Astrocyte of the cerebellum (primary cell): ENCODE data around the gene CLSTN2.

ENCODE experiments used
- DNase-seq: peaks from one replicate; pipeline ENCODE4 v3.0.0-alpha.2; 2011; ENCODE audit warnings: low read depth
- H3K4me3 ChIP-seq: 2 replicates; pipeline ENCODE4 v1.5.1; 2011; ENCODE audit warnings: mild to moderate bottlenecking, low read depth, low read length, moderate library complexity
- in situ Hi-C: cut with HindIII; loops from 2 replicates; pipeline ENCODE4 v1.10.0; 2017; ENCODE audit warnings: low sequenced_read_pairs
- TF ChIP-seq, protein P1 (sequence below): IDR thresholded peaks from 2 replicates; pipeline ENCODE4 v1.5.1; 2012; ENCODE audit warnings: low read length, low read depth, moderate library complexity, mild to moderate bottlenecking; ENCODE audit errors: missing control alignments

CLSTN2 gene

GRCh38 chr3:140311428-140311827 is 376.4 kb downstream of the CLSTN2 start:
- TF ChIP-seq, protein P1, sequence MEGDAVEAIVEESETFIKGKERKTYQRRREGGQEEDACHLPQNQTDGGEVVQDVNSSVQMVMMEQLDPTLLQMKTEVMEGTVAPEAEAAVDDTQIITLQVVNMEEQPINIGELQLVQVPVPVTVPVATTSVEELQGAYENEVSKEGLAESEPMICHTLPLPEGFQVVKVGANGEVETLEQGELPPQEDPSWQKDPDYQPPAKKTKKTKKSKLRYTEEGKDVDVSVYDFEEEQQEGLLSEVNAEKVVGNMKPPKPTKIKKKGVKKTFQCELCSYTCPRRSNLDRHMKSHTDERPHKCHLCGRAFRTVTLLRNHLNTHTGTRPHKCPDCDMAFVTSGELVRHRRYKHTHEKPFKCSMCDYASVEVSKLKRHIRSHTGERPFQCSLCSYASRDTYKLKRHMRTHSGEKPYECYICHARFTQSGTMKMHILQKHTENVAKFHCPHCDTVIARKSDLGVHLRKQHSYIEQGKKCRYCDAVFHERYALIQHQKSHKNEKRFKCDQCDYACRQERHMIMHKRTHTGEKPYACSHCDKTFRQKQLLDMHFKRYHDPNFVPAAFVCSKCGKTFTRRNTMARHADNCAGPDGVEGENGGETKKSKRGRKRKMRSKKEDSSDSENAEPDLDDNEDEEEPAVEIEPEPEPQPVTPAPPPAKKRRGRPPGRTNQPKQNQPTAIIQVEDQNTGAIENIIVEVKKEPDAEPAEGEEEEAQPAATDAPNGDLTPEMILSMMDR, result no peak
- in situ Hi-C loops, result no loop called here
- DNase-seq, result no peak
- H3K4me3 ChIP-seq, result no peak overlapping the region

DNA sequence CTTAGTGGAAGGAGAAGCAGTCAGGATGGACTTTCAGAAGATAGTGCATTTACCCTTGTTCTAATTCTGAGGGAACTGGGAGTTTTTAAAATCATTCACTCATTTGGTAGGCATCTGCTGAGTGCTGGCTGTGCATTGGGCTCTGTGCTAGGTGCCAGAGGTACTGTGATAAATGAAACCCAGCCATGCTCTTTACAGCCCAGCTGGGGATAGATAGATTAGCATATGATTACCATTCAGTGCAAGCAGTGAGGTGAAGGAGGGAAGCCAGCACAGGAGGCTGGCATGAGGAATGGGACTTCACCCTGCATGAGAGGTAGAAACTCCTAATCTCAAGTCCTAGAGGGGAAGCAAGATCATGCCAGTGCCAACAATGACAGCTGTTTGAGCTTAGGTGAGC is 381.0 kb downstream of the CLSTN2 start:
- no peak for DNase-seq
- in situ Hi-C loops, result no loop called here
- H3K4me3 ChIP-seq, result no peak overlapping the region
- TF ChIP-seq, protein P1, result no peak

DNA sequence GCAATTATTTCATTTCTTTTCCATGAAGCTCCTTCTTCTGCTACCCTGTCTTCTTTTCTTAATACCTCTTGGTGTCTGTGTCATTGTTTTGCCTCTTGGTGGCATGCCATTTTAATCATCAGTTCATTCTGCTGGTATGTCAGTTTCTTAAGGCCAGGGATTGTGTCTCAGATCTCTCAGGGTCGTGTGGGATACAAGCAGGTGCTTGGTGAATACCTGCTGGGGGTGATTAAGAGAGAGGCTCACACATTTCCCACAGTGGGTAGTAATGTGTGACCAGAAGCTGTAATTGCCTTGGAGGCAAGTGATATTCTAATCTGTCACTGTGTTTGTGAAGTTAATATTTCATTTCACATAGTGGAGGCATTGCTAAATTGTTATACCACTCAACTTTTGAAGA is 381.5 kb downstream of the CLSTN2 start:
- in situ Hi-C loops, result no loop called here
- TF ChIP-seq, protein P1, result no peak
- DNase-seq, result no peak

GRCh38 chr3:140316868-140317400 is 381.9 kb downstream of the CLSTN2 start:
- in situ Hi-C loops, result no loop called here
- H3K4me3 ChIP-seq, result no peak overlapping the region
- DNase-seq, result no peak
- TF ChIP-seq, protein P1, result no peak

More for the DNA sequence above, 381.5 kb downstream of the CLSTN2 start:
- H3K4me3 ChIP-seq, result no peak overlapping the region

GRCh38 chr3:140319739-140320138 is 384.8 kb downstream of the CLSTN2 start:
- DNase-seq, result no peak

DNA sequence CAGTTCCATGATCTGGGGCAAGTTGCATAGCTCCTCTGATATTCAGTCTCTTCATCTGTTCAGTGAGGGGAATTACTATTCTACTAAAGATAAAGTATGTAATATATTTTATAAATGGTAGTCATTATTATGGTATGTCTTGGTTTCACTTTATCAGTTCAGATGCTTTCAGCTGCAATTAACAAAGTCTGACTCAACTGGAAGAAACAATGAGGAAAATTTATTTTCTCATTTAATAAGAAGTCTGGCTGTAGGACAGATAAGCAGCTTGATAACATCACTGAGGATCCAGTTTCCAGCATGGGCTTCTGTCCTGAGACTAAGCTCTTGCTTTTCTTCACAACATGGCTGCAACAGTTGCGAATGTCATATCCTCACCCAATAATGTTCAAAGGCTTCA is 388.6 kb downstream of the CLSTN2 start:
- H3K4me3 ChIP-seq, result no peak overlapping the region
- no peak for DNase-seq
- TF ChIP-seq, protein P1, result no peak
- in situ Hi-C loops, result no loop called here

More at GRCh38 chr3:140319739-140320138, 384.8 kb downstream of the CLSTN2 start:
- in situ Hi-C loops, result no loop called here
- H3K4me3 ChIP-seq, result no peak overlapping the region
- TF ChIP-seq, protein P1, result no peak

DNA sequence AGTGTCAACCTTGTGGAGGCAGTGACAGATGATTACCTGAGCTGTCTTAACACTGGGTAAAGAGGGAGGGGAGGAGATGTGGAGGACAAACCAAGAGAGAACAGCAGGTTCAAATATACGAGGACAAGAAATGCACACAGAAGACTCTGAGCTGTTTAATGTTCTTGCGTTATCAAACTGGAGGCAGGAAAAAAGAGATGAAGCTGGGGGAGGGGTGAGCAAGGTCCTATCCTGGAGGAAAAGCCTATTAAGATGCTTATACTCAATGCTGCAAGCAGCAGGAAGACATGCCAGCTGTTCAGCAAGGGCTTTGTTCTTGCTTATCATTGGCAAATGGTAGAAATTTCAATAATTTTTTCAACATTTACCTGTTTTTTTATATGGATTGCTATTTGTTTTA is 397.1 kb downstream of the CLSTN2 start:
- TF ChIP-seq, protein P1, result no peak
- no peak overlapping the region for H3K4me3 ChIP-seq
- in situ Hi-C loops, result loop anchor here (10.0 kb wide), 1 partner anchor 57 kb away; no protein-coding TSS in a partner anchor
- no peak for DNase-seq
